ENCODE results near the gene IL17A.
"Not testable (repeated sequence)": the region's sequence is repeated elsewhere in the genome, so short reads cannot be mapped to it uniquely, and the experiment has no call there.

IL17A gene

DNA sequence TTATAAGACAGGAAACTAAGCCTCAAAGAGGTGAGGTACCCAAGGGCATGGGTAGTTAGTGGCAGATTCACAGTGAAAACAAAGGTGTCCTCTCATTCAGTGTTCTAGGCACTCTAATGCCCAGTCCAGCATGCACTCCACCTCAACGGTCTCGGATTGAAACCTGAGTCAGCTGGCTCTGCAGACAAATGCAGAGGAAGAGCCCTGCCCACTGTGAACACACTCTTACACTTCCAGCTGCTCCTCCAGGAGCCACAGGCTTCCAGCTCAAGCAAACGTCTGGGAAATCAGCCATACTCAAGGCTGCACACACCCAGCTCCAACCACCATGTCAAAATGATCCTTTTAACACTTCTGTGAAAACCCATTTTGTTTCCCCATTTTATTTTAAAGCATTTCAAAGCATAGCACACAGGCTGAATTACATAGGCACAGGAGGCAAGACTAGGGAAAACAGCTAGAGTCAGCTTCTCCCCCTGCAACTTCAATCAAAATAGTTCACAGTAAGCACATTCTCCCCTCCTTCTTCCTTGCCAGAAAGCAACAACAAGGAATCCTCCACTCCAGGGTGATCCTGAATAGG lies 3.0 kb upstream of the IL17A start:
- Mint-ChIP-seq H3K4me1 (ENCODE audit: low read depth) (peaks cover 16% of the 10 kb centered on the region), H3K27ac (no peak overlapping the region), H3K36me3 (ENCODE audit: low read depth) (no peaks in the 10 kb centered on the region), H3K27me3 (ENCODE audit: low read depth) (peaks cover 78% of the 10 kb centered on the region), H3K9me3 (no peaks in the 10 kb centered on the region), H3K4me3 (no peak overlapping the region)
- no peak for DNase-seq (ENCODE audit: low spot score)

DNA sequence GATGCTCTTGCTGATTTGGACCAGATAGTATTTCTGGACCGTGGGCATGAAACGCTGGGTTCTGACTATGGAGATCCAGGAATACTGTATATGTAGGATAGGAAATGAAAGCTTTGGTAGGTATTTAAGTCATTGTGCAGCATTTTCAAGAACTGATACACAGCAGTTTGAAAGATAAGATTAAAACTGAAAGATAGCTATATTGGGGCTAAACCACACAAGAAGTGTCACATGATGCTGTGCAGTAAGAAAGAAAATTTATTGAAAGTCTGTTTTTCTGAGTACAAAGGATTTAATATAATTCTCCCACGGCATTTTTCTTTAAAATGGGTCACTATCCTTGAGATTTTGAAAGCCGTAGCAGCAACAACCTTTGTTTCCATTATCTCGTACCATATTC lies 305 bp downstream of the IL17A start:
- no peak for DNase-seq (ENCODE audit: low spot score)
- peaks cover 3% of the 10 kb centered on the region for H3K4me1 Mint-ChIP-seq (ENCODE audit: low read depth)
- no peaks in the 10 kb centered on the region for H3K36me3 Mint-ChIP-seq (ENCODE audit: low read depth)
- H3K9me3 Mint-ChIP-seq, result no peaks in the 10 kb centered on the region
- H3K27ac Mint-ChIP-seq, result no peak overlapping the region
- peaks cover 73% of the 10 kb centered on the region for H3K27me3 Mint-ChIP-seq (ENCODE audit: low read depth)
- H3K4me3 Mint-ChIP-seq, result no peak overlapping the region

DNA sequence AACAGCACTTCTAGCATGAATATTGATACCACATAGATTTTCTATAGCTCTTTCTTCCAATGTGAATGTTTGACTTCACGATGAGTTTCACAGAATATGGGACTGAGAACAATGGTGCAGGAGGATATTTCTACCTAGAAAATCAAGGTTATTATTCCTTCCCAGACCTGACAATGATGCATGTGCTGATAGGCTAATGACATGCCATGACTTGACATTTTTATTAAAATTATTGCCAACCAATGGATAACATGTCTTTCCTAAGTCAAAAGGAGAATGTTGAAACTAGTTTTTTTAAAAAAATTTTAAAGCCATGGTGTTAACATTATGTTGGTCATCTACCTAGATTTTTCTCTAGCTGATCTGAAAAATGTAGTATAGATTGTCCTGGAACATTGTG lies 923 bp downstream of the IL17A start:
- DNase-seq (ENCODE audit: low spot score), result no peak
- Mint-ChIP-seq H3K27me3 (ENCODE audit: low read depth) (peaks cover 73% of the 10 kb centered on the region), H3K4me3 (no peak overlapping the region), H3K9me3 (no peaks in the 10 kb centered on the region), H3K27ac (no peak overlapping the region), H3K4me1 (ENCODE audit: low read depth) (peaks cover 3% of the 10 kb centered on the region), H3K36me3 (ENCODE audit: low read depth) (no peaks in the 10 kb centered on the region)

DNA sequence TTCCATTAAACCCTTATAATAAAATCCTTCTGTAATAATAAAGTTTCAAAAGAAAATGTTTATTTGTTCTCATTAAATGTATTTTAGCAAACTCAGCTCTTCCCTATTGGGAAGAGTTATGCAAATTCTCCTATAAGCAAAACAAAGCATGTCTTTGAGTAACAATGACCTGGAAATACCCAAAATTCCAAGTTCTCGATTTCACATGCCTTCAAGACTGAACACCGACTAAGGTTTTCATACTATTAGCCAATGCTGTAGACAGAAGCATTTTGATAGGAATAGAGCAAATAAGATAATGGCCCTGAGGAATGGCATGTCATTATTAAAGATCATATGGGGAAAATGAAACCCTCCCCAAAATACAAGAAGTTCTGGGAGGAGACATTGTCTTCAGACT lies 3.8 kb downstream of the IL17A start:
- Mint-ChIP-seq H3K27ac (no peak overlapping the region), H3K4me3 (no peak overlapping the region), H3K4me1 (ENCODE audit: low read depth) (peaks cover 3% of the 10 kb centered on the region), H3K36me3 (ENCODE audit: low read depth) (no peaks in the 10 kb centered on the region), H3K9me3 (no peaks in the 10 kb centered on the region), H3K27me3 (ENCODE audit: low read depth) (peaks cover 62% of the 10 kb centered on the region)
- DNase-seq (ENCODE audit: low spot score), result no peak

DNA sequence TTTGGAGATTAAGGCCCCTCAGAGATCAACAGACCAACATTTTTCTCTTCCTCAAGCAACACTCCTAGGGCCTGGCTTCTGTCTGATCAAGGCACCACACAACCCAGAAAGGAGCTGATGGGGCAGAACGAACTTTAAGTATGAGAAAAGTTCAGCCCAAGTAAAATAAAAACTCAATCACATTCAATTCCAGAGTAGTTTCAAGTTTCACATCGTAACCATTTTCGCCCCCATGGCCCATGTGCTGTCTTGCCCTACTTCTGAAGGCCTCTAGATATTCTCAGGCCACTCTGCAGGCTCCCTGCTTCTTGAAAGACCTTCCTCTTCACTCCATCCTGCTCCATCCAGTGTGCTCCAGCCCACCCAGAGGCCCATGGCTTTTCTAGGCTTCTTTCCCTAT lies 4.2 kb downstream of the IL17A start:
- no peak for DNase-seq (ENCODE audit: low spot score)
- Mint-ChIP-seq H3K27ac (no peak overlapping the region), H3K27me3 (ENCODE audit: low read depth) (peaks cover 60% of the 10 kb centered on the region), H3K9me3 (no peaks in the 10 kb centered on the region), H3K36me3 (ENCODE audit: low read depth) (no peaks in the 10 kb centered on the region), H3K4me3 (no peak overlapping the region), H3K4me1 (ENCODE audit: low read depth) (peaks cover 3% of the 10 kb centered on the region)

DNA sequence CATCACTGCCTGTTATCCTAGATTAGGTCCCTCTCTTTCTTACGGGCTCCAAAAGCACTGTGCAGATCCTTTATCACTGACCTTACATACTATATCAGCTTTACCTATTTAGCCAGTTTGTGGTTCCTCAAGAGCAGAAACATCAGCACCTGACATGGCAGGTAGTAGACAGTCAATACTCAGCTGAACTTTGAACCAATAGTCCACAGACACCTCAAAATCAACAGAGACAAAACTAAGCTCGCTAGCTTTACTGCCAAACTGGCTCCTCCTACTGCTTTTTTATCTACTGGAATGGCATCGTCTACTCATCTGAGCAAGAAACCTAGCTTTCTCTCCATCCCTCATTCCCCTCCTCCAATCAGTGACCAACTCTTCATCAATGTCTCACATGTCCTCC lies 5.6 kb downstream of the IL17A start:
- H3K4me1 Mint-ChIP-seq (ENCODE audit: low read depth), result no peaks in the 10 kb centered on the region
- no peak overlapping the region for H3K4me3 Mint-ChIP-seq
- DNase-seq (ENCODE audit: low spot score), result no peak
- no peaks in the 10 kb centered on the region for H3K36me3 Mint-ChIP-seq (ENCODE audit: low read depth)
- no peak overlapping the region for H3K27ac Mint-ChIP-seq
- peaks cover 52% of the 10 kb centered on the region for H3K27me3 Mint-ChIP-seq (ENCODE audit: low read depth)
- H3K9me3 Mint-ChIP-seq, result no peaks in the 10 kb centered on the region

DNA sequence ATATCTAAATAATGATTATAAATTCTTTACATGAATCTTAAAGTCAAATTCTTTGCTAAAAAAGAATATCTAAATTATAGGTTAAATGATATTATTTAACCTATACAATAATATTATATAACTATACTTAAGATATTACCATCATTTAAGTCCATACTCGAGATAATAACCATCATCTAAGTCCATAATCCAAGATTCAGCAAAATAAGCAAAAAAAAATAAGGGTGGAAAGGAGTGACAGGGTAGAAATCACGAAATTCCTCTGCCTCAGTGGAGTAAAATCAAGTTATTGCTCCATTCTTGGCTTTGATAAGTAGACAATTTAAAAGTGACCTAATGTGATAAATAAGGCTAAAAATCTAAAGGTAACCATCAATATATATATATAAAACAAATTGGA lies 9.7 kb downstream of the IL17A start:
- no peak for DNase-seq (ENCODE audit: low spot score)
- H3K27ac Mint-ChIP-seq, result no peak overlapping the region
- peaks cover 17% of the 10 kb centered on the region for H3K9me3 Mint-ChIP-seq
- no peak overlapping the region for H3K4me3 Mint-ChIP-seq
- peaks cover 35% of the 10 kb centered on the region for H3K27me3 Mint-ChIP-seq (ENCODE audit: low read depth)
- no peaks in the 10 kb centered on the region for H3K36me3 Mint-ChIP-seq (ENCODE audit: low read depth)
- H3K4me1 Mint-ChIP-seq (ENCODE audit: low read depth), result no peaks in the 10 kb centered on the region

DNA sequence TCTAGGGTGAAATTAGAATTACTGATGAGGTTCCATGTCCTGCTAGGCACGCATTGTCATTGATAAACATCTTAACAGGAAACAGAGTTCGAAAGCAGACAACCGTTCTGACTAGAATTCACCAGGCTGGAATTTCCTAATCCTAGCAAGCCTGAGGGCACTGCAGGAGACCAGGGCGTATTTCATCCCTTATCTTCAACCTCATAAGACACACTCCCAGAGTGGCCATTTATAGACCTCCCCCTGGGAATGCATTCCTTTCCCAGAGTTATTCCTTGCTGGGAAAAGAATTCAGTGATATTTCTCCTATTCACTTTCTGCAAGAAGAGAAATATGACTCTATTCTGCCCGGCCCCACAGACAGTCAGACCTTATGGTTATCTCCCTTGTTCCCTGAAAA lies 13.9 kb downstream of the IL17A start:
- Mint-ChIP-seq H3K27me3 (ENCODE audit: low read depth) (peaks cover 28% of the 10 kb centered on the region), H3K9me3 (peaks cover 25% of the 10 kb centered on the region)
- not testable (repeated sequence) for H3K4me1 Mint-ChIP-seq (ENCODE audit: low read depth); H3K36me3 Mint-ChIP-seq (ENCODE audit: low read depth); DNase-seq (ENCODE audit: low spot score); H3K27ac Mint-ChIP-seq; H3K4me3 Mint-ChIP-seq

DNA sequence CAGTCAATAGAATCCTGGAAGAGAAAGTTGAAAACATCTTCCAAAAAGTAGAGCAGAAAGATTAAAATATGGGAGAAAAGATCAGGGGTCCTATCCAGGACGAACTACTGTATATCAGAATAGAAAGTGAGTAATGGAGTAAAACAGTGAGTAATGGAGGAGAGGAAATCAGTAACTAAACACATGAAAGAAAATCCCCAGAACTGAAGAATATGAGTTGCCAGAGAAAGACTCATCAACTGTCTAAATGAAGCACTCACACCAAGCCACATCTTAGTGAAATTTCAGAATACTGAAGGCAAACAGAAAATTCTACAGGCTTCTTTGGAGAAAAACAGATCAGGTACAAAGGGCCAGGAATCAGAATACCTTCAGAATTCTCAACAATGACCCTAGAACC lies 14.9 kb downstream of the IL17A start:
- Mint-ChIP-seq H3K27ac (no peak overlapping the region), H3K27me3 (ENCODE audit: low read depth) (peaks cover 28% of the 10 kb centered on the region), H3K4me1 (ENCODE audit: low read depth) (no peaks in the 10 kb centered on the region), H3K9me3 (peaks cover 25% of the 10 kb centered on the region), H3K36me3 (ENCODE audit: low read depth) (no peaks in the 10 kb centered on the region), H3K4me3 (no peak overlapping the region)
- DNase-seq (ENCODE audit: low spot score), result no peak

DNA sequence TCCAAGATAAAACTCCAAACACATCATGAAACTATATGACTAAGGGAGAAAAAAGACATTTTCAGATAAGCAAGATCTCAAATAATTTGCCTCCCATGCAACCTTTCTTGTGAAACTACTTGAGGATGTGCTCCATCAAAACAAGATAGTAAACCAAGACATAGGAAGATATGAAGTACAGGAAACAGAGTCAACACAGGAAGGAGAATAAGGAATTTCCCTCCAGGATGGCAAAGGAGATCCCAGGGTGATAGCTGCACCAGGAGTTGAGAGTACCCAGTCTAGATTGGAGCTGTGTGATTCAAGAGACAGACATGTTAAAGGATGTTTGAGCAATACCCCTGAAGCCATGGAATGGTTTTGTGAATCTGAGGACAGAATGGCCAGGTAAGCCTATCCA lies 15.3 kb downstream of the IL17A start:
- no peak for DNase-seq (ENCODE audit: low spot score)
- Mint-ChIP-seq H3K27ac (no peak overlapping the region), H3K4me3 (no peak overlapping the region), H3K36me3 (ENCODE audit: low read depth) (no peaks in the 10 kb centered on the region), H3K9me3 (peaks cover 25% of the 10 kb centered on the region), H3K27me3 (ENCODE audit: low read depth) (peaks cover 28% of the 10 kb centered on the region), H3K4me1 (ENCODE audit: low read depth) (no peaks in the 10 kb centered on the region)

DNA sequence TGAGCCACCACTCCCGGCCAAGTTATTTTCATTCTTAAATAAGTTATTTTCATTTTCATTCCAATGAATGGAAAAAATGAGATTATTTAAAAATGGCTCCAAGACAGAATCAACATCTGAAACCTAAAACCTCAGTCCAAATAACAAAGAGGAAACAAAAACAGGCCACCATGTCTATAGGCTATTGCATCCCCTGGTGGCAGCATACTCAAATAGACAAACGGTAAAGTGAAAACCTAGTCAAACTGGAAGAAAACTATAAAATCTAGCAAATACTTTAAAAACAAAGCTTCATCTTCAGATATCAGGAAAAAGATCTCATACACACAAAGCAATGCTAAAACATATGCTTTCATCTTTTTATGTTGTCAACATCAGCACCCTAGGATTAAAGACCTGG lies 20.9 kb downstream of the IL17A start:
- Mint-ChIP-seq H3K27me3 (ENCODE audit: low read depth) (peaks cover 44% of the 10 kb centered on the region), H3K36me3 (ENCODE audit: low read depth) (no peaks in the 10 kb centered on the region), H3K4me3 (no peak overlapping the region), H3K4me1 (ENCODE audit: low read depth) (peaks cover 8% of the 10 kb centered on the region), H3K27ac (no peak overlapping the region), H3K9me3 (no peaks in the 10 kb centered on the region)
- no peak for DNase-seq (ENCODE audit: low spot score)

DNA sequence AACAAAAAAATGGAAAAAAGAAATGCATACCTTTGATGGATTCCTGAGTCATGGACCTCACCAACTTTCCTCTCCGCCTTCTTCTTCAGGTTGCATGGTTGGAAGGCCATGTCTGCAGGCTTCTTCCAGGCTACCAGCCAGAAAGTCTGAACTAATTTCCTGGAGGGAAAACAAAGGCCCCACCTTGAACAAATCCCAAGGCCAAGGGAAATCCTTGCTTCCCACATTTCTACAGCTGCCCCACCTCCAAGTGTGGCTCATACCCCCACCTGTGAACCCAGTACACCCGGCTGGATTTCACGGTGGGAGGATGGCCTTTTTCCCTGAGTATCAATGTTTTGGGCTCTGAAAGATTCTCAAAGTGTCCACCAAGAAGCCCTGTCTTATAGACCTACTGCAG lies 22.4 kb downstream of the IL17A start:
- Mint-ChIP-seq H3K4me3 (no peak overlapping the region), H3K9me3 (no peaks in the 10 kb centered on the region), H3K36me3 (ENCODE audit: low read depth) (no peaks in the 10 kb centered on the region), H3K27me3 (ENCODE audit: low read depth) (peaks cover 45% of the 10 kb centered on the region), H3K4me1 (ENCODE audit: low read depth) (peaks cover 12% of the 10 kb centered on the region), H3K27ac (no peak overlapping the region)
- no peak for DNase-seq (ENCODE audit: low spot score)

DNA sequence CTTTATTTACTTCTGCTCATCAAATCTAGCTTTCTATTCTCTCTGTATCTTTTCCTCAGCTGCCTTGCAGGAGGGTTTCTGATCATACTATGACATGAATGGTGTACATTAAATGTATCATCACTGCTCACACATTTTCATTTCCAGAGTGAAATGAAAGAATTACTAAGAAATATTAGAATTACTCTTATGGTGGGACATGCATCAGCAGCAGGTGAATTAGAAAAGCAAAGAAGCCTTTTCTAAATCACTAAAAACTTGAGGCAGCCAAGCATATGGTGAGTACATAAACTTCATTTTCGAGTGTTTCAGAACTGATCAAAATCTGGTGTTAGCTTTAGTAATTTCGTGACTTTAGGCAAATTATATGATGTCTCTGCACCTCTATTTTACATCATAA lies 23.6 kb downstream of the IL17A start:
- peaks cover 42% of the 10 kb centered on the region for H3K27me3 Mint-ChIP-seq (ENCODE audit: low read depth)
- DNase-seq (ENCODE audit: low spot score), result no peak
- H3K4me3 Mint-ChIP-seq, result no peak overlapping the region
- peaks cover 12% of the 10 kb centered on the region for H3K4me1 Mint-ChIP-seq (ENCODE audit: low read depth)
- H3K36me3 Mint-ChIP-seq (ENCODE audit: low read depth), result no peaks in the 10 kb centered on the region
- H3K9me3 Mint-ChIP-seq, result no peaks in the 10 kb centered on the region
- no peak overlapping the region for H3K27ac Mint-ChIP-seq

DNA sequence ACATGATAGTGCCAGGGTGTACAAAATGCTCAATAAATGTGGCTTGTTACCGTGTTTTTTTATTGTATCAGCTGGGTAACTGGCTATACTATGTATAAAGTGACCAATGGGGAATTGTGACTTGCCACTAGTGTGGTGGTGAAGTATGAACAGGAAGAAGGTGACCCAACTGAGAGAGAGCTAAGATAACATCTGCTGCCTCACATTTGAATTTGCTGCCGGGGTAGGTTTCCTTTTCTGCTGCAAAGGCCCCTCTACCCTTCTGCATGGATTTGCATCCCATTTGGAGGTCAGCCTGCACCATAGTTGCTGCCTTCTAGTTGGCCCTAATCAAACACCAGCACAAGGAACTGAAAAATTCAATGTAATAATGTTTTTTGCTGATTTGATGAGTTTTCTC lies 24.1 kb downstream of the IL17A start:
- DNase-seq (ENCODE audit: low spot score), result no peak
- Mint-ChIP-seq H3K4me1 (ENCODE audit: low read depth) (peaks cover 12% of the 10 kb centered on the region), H3K9me3 (no peaks in the 10 kb centered on the region), H3K27ac (no peak overlapping the region), H3K27me3 (ENCODE audit: low read depth) (peaks cover 42% of the 10 kb centered on the region), H3K36me3 (ENCODE audit: low read depth) (no peaks in the 10 kb centered on the region), H3K4me3 (no peak overlapping the region)

DNA sequence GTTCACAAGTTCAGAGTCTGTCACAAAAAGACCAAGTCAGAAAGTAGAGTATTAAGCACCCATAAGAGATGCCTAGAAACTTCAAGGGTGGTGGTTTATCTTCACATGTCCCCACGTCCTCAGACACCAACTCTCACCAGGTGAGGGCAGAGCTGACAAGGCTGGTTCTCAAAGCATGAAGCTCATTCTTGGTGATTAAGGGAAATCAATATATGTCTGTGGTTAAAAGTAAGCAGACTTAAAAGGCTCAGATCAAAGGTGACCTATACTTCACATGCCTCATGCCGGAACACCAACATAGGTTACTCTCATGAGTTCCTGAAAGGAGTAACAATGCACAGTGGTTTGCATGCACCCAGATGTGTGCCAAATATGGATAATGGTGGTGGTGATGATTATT lies 27.0 kb downstream of the IL17A start:
- Mint-ChIP-seq H3K36me3 (ENCODE audit: low read depth) (no peaks in the 10 kb centered on the region), H3K4me3 (no peak overlapping the region), H3K4me1 (ENCODE audit: low read depth) (peaks cover 12% of the 10 kb centered on the region), H3K9me3 (no peaks in the 10 kb centered on the region), H3K27ac (no peak overlapping the region), H3K27me3 (ENCODE audit: low read depth) (peaks cover 36% of the 10 kb centered on the region)
- no peak for DNase-seq (ENCODE audit: low spot score)
